ENCODE data around the gene ENDOG. TPM values are rescaled to one million over a fixed set of nuclear protein-coding genes. Genes with fewer than 3 reads are reported as not detected.
"Not testable (repeated sequence)": the region's sequence is repeated elsewhere in the genome, so short reads cannot be mapped to it uniquely, and the experiment has no call there.

Gene ENDOG
- total and polyA plus RNA-seq, 2 donors (not counting 1 experiment from before 2014, with no cell fraction given): 5.2 to 15.5 TPM

DNA sequence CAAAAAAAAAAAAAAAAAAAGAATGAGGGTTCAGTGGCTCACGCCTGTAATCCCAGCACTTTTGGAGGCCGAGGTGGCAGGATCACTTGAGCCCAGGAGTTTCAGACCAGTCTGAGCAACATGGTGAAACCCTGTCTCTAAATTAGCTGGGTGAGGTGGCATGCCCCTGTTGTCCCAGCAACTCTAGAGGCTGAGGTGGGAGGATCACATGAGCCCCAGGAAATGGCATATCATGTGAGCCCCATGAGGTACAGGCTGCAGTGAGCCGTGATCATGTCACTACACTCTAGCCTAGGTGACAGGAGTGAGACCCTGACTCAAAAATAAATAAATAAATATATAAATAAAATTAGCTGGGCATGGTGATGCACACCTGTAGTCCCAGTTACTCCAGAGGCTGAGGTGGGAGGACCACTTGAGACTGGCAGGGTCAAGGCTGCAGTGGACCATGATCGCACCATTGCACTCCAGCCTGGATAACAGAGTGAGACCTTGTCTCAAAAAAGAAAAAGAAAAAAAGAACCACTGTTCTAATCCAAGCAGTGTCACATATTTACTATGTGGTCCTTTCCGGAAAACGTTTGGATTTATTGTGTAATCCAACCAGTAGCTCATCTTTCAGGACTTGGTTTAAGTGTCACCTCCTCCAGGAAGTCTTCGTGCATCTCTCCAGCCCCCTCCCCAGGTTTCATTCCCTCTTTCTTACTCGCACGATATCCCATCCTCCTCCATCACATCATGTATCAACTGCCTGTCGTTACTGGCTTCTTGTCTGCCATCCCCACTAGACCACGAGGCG, 23.6 kb downstream of the ENDOG start:
- Histone ChIP-seq H3K9ac (ENCODE audit: insufficient read depth, low read length) (no peak overlapping the region), H3K36me3 (ENCODE audit: control insufficient read depth, insufficient read depth, low read length) (no peaks in the 10 kb centered on the region), H3K4me2 (ENCODE audit: extremely low read depth, insufficient read depth, low read length) (no peak overlapping the region), H3K27me3 (ENCODE audit: control insufficient read depth, insufficient read depth, low read length) (no peaks in the 10 kb centered on the region), H3K4me3 (replicated peaks in 1 of 4; ENCODE audit: control extremely low read depth in 1 of 4, insufficient read depth in 1 of 4, low read depth in 3 of 4, low read length in 4 of 4) (no peak overlapping the region), H2AFZ (ENCODE audit: low read length) (no peak overlapping the region), H4K20me1 (ENCODE audit: control insufficient read depth, extremely low read depth, insufficient read depth, low read length) (no peaks in the 10 kb centered on the region), H3K4me1 (ENCODE audit: control insufficient read depth, extremely low read depth, insufficient read depth, low read length) (no peaks in the 10 kb centered on the region), H3K27ac (ENCODE audit: insufficient read depth, low read length) (no peak overlapping the region), H3K9me3 (ENCODE audit: control insufficient read depth, insufficient read depth, low read depth, low read length) (no peaks in the 10 kb centered on the region), H3K79me2 (ENCODE audit: control insufficient read depth, insufficient read depth, low read length) (no peaks in the 10 kb centered on the region)
- TF ChIP-seq EZH2 (IDR thresholded peaks at IDR 0.05; ENCODE audit: low read length, missing control alignments): no peak
- TF ChIP-seq, protein P1, sequence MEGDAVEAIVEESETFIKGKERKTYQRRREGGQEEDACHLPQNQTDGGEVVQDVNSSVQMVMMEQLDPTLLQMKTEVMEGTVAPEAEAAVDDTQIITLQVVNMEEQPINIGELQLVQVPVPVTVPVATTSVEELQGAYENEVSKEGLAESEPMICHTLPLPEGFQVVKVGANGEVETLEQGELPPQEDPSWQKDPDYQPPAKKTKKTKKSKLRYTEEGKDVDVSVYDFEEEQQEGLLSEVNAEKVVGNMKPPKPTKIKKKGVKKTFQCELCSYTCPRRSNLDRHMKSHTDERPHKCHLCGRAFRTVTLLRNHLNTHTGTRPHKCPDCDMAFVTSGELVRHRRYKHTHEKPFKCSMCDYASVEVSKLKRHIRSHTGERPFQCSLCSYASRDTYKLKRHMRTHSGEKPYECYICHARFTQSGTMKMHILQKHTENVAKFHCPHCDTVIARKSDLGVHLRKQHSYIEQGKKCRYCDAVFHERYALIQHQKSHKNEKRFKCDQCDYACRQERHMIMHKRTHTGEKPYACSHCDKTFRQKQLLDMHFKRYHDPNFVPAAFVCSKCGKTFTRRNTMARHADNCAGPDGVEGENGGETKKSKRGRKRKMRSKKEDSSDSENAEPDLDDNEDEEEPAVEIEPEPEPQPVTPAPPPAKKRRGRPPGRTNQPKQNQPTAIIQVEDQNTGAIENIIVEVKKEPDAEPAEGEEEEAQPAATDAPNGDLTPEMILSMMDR (conservative IDR thresholded peaks at IDR 0.05 in 1 of 2, IDR thresholded peaks at IDR 0.05 in 1 of 2; ENCODE audit: low read depth in 1 of 2, low read length in 2 of 2): no peak
- no peak for DNase-seq (ENCODE audit: low read depth in 2 of 2)

DNA sequence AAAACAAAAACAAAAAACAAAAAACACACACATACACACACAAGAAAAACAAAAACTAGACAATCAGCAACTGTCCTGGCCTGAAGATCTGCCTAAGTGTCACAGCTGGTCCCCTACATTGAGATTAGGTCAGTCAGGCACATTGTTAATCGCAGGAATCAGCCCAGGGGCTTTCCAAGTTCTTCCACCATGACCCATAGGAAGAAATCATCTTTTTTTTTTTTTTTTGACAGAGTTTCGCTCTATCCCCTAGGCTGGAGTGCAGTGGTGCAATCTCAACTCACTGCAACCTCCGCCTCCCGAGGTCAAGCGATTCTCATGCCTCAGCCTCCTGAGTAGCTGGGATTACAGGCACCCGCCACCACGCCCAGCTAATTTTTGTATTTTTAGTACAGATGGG, 24.9 kb downstream of the ENDOG start:
- not testable (repeated sequence) for H3K4me3 ChIP-seq (replicated peaks in 1 of 4; ENCODE audit: control extremely low read depth in 1 of 4, insufficient read depth in 1 of 4, low read depth in 3 of 4, low read length in 4 of 4); H3K4me2 ChIP-seq (ENCODE audit: extremely low read depth, insufficient read depth, low read length); H3K27ac ChIP-seq (ENCODE audit: insufficient read depth, low read length); H3K79me2 ChIP-seq (ENCODE audit: control insufficient read depth, insufficient read depth, low read length); H2AFZ ChIP-seq (ENCODE audit: low read length); H3K36me3 ChIP-seq (ENCODE audit: control insufficient read depth, insufficient read depth, low read length); H3K4me1 ChIP-seq (ENCODE audit: control insufficient read depth, extremely low read depth, insufficient read depth, low read length); H3K27me3 ChIP-seq (ENCODE audit: control insufficient read depth, insufficient read depth, low read length); H4K20me1 ChIP-seq (ENCODE audit: control insufficient read depth, extremely low read depth, insufficient read depth, low read length); H3K9me3 ChIP-seq (ENCODE audit: control insufficient read depth, insufficient read depth, low read depth, low read length); H3K9ac ChIP-seq (ENCODE audit: insufficient read depth, low read length); DNase-seq (ENCODE audit: low read depth in 2 of 2)

DNA sequence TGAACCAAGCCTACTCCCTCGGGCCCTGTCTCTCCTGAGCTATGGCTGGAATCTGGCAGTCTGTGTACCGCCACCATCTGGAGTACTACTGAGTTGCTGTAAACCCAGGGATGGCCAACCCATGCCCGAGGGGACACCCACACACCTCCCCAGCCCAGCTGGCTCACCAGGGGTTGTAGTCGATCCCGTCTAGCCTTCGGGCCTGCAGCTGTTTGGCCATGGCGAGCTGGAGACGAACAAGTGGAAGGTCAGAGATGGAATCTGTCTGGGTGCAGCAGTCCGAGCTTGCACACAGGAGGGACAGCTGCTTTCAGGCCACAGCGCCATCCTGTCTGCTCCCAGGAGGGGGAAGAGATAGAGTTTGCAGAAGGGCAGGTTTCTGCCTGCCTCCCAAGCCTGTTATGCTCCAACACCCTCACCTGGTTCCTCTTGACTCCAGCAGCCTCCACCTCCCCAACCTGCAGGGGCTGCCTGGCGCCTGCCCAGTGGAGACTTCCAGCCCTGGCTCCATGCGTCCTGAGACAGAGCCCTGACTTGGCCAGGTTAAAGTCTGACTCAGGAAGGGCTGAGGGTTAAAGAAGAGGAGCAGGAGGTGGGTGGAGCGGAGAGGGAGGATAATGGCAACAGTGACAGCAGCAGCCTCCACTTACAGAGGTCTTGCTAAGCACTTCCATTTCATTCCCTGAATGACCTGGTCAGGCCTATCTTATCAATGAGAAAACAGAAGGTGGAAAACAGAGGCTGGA, 27.1 kb downstream of the ENDOG start:
- Histone ChIP-seq H3K36me3 (ENCODE audit: control insufficient read depth, insufficient read depth, low read length) (no peaks in the 10 kb centered on the region), H4K20me1 (ENCODE audit: control insufficient read depth, extremely low read depth, insufficient read depth, low read length) (no peaks in the 10 kb centered on the region), H3K9me3 (ENCODE audit: control insufficient read depth, insufficient read depth, low read depth, low read length) (no peaks in the 10 kb centered on the region), H3K4me2 (ENCODE audit: extremely low read depth, insufficient read depth, low read length) (no peak overlapping the region), H3K9ac (ENCODE audit: insufficient read depth, low read length) (no peak overlapping the region), H3K27me3 (ENCODE audit: control insufficient read depth, insufficient read depth, low read length) (no peaks in the 10 kb centered on the region), H3K4me3 (replicated peaks in 1 of 4; ENCODE audit: control extremely low read depth in 1 of 4, insufficient read depth in 1 of 4, low read depth in 3 of 4, low read length in 4 of 4) (no peak overlapping the region), H2AFZ (ENCODE audit: low read length) (no peak overlapping the region), H3K79me2 (ENCODE audit: control insufficient read depth, insufficient read depth, low read length) (no peaks in the 10 kb centered on the region), H3K4me1 (ENCODE audit: control insufficient read depth, extremely low read depth, insufficient read depth, low read length) (no peaks in the 10 kb centered on the region), H3K27ac (ENCODE audit: insufficient read depth, low read length) (no peak overlapping the region)
- no peak for DNase-seq (ENCODE audit: low read depth in 2 of 2)
- TF ChIP-seq EZH2 (IDR thresholded peaks at IDR 0.05; ENCODE audit: low read length, missing control alignments): no peak

DNA sequence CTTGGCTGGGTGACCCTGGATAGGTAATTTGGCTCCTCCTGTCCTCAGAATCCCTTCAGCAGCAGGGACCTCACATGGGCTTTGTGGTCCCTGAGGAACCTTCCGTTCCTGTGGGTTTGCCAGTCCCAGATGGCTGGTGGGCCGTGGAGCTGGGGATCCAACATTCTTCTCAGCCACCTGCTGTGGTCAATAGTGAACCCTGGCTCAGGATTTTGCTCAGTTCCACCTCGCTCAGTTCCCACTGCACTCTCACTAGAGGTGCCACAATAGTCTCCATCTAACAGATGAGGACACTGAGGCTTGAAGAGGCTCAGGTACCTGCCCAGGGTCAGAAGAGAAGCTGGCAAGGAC, 28.4 kb downstream of the ENDOG start:
- Histone ChIP-seq H4K20me1 (ENCODE audit: control insufficient read depth, extremely low read depth, insufficient read depth, low read length) (no peaks in the 10 kb centered on the region), H3K4me3 (replicated peaks in 1 of 4; ENCODE audit: control extremely low read depth in 1 of 4, insufficient read depth in 1 of 4, low read depth in 3 of 4, low read length in 4 of 4) (no peak overlapping the region), H3K4me1 (ENCODE audit: control insufficient read depth, extremely low read depth, insufficient read depth, low read length) (no peaks in the 10 kb centered on the region), H3K79me2 (ENCODE audit: control insufficient read depth, insufficient read depth, low read length) (no peaks in the 10 kb centered on the region), H3K27ac (ENCODE audit: insufficient read depth, low read length) (no peak overlapping the region), H3K27me3 (ENCODE audit: control insufficient read depth, insufficient read depth, low read length) (no peaks in the 10 kb centered on the region), H3K9me3 (ENCODE audit: control insufficient read depth, insufficient read depth, low read depth, low read length) (no peaks in the 10 kb centered on the region), H3K4me2 (ENCODE audit: extremely low read depth, insufficient read depth, low read length) (no peak overlapping the region), H3K9ac (ENCODE audit: insufficient read depth, low read length) (no peak overlapping the region), H2AFZ (ENCODE audit: low read length) (no peak overlapping the region), H3K36me3 (ENCODE audit: control insufficient read depth, insufficient read depth, low read length) (no peaks in the 10 kb centered on the region)
- TF ChIP-seq EZH2 (IDR thresholded peaks at IDR 0.05; ENCODE audit: low read length, missing control alignments): no peak
- TF ChIP-seq, protein P1 (conservative IDR thresholded peaks at IDR 0.05 in 1 of 2, IDR thresholded peaks at IDR 0.05 in 1 of 2; ENCODE audit: low read depth in 1 of 2, low read length in 2 of 2): no peak
- DNase-seq (ENCODE audit: low read depth in 2 of 2): no peak
